Glomerular endothelial cell (primary cell): ENCODE data around the gene EFCAB13. TPM values are rescaled to one million over a fixed set of nuclear protein-coding genes. Genes with fewer than 3 reads are reported as not detected.
"Not testable (repeated sequence)": the region's sequence is repeated elsewhere in the genome, so short reads cannot be mapped to it uniquely, and the experiment has no call there.

Experiments
- DNase-seq: peaks from one replicate; pipeline ENCODE4 v3.0.0-alpha.2; 2011; ENCODE audit warnings: low read depth, low spot score; ENCODE audit errors: extremely low read depth
- total RNA-seq: library from RNA; depleted of rRNA; stranded (reverse); fragments of >200 nt; gene quantifications from 2 replicates; pipeline ENCODE4 v1.2.3, GENCODE V29; 2015

Gene EFCAB13
- total RNA-seq, 1 donor from 2014 or later = 5.3 TPM

DNA sequence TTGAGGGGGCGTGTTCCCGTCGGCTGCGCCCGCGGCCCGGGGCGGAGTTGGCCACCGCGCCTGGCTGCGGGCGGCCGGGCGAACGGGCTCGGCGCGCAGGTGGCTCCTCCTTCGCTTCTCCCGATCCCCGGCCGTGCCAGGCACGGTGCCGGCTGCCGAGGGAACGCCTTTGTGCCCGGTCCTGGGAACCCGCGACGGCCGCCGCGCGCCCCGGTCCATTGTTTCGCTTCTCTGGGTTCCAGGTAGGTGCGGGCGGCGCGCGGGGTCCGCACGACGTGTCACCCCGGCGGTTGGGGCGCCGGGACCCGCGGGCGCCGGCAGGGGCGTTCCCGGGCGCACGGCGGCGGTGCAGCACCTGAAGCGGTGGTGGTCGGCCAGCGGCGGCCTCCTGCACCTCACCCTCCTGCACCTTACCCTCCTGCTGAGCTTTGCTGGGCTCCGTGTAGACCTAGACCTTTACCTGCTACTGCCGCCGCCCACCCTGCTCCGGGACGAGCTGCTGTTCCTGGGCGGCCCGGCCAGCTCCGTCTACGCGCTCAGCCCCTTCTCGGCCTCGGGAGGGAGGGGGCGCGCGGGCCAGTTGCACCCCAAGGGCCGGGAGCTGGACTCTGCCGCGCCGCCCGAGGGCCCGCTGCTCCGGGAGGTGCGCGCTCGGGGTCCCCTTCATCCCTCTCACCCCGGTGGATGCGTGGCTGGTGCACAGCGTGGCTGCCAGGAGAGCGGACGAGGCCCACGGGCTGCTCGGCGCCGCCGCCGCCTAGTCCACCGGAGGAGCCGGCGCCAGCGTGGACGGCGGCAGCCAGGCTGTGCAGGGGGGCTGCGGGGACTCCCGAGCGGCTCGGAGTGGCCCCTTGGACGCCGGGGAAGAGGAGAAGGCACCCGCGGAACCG is 99.9 kb downstream of the EFCAB13 start:
- no peak for DNase-seq

DNA sequence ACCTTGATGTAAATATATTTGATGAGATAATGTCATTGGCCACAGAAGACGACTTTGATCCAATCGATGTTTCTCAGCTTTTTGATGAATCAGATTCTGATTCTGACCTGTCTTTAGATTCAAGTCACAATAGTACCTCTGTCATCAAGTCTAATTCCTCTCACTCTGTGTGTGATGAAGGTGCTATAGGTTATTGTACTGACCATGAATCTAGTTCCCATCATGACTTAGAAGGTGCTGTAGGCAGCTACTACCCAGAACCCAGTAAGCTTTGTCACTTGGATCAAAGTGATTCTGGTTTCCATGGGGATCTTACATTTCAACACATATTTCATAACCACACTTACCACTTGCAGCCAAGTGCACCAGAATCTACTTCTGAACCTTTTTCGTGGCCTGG is 101.5 kb downstream of the EFCAB13 start:
- DNase-seq = not testable (repeated sequence)

DNA sequence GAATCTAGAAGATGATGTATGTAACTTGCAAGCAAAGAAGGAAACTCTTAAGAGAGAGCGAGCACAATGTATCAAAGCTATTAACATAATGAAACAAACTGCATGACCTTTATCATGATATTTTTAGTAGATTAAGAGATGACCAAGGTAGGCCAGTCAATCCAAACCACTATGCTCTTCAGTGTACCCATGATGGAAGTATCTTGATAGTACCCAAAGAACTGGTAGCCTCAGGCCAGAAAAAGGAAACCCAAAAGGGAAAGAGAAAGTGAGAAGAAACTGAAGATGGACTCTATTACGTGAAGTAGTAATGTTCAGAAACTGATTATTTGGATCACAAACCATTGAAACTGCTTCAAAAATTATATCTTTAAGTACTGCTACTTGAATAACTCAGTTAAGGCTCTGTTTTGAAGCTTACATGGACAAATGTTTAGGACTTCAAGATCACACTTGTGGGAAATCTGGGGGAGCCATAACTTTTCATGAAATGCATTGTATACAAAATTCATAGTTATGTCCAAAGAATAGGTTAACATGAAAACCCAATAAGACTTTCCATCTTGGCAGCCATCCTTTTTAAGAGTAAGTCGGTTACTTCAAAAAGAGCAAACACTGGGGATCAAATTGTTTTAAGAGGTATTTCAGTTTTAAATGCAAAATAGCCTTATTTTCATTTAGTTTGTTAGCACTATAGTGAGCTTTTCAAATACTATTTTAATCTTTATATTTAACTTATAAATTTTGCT is 102.3 kb downstream of the EFCAB13 start:
- not testable (repeated sequence) for DNase-seq

DNA sequence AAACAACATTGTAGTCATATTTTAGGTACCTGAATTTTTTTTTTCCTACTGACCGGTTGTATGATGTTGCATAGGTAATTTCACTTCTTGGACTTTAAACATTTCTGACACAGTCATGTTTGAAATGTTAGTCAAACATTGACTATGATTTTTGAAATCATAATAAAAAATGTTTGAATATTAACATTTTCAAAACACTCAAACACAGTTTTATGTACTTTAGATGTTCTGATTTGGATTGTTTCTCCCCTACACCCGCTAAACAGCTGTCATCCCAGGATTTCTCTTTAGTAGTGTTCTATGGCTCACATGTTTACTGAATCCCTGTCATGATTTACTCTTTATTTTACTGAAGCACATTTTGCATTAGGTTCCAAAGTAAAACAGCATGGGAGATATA is 104.2 kb downstream of the EFCAB13 start:
- no peak for DNase-seq

DNA sequence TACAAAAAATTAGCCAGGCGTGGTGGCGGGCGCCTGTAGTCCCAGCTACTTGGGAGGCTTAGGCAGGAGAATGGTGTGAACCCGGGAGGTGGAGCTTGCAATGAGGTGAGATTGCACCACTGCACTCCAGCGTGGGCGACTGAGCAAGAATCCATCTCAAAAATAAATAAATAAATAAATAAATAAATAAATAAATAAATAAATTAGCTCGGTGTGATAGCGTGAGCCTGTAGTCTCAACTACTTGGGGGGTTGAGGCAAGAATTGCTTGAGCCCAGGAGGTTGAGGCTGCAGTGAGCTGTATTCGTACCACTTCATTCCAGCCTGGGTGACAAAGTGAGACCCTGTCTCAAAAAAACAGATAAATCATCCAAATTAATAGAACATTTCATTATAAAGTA is 108.5 kb downstream of the EFCAB13 start:
- not testable (repeated sequence) for DNase-seq

DNA sequence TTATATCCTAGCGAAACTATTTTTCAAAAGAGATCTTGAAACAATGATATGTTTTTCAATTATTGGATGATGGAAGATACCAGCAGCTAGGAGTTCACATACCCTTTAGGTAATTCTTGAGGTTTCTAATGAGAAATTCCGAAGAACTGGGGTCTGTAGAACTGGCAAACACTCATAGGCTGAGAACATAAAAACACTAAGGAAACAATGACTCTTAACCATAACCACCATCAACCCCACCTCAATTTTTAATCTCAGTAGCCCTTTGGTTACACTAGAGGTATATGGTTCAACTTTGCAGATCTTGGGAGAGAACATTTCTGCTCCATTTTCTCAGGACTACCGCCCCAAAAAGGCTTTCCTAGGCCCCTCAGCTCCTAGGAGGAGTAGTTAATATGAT is 141.4 kb downstream of the EFCAB13 start:
- no peak for DNase-seq

DNA sequence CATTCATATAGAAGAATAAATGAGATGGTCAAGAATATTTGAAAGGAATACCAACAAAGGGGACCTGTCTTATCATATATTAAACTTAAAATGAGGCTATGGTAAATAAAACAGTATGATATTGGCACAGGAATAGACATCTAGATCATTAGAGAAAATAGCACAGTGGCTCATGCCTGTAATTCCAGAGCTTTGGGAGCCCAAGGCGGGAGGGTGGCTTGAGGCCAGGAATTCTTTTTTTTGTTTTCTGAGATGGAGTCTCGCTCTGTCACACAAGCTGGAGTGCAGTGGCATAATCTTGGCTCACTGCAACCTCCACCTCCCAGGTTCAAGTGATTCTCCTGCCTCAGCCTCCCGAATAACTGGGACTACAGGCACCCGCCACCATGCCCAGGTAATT is 143.2 kb downstream of the EFCAB13 start:
- DNase-seq = not testable (repeated sequence)

DNA sequence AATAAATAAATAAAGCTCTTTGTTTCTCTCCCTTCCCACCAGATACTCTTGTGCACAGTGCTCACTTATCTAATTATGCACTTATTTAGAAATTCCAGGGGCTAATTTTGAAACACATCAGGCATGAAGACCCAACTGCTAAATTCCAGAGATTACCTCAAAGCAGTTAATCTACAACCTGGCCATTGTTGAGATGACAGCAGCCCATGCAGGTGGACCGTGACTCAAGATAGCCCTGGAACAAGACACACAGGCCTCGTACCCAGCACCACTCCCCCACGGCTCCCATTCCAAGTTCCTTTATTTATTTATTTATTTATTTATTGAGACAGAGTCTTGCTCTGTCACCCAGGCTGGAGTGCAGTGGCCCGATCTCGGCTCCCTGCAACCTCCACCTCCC is 147.1 kb downstream of the EFCAB13 start:
- no peak for DNase-seq

DNA sequence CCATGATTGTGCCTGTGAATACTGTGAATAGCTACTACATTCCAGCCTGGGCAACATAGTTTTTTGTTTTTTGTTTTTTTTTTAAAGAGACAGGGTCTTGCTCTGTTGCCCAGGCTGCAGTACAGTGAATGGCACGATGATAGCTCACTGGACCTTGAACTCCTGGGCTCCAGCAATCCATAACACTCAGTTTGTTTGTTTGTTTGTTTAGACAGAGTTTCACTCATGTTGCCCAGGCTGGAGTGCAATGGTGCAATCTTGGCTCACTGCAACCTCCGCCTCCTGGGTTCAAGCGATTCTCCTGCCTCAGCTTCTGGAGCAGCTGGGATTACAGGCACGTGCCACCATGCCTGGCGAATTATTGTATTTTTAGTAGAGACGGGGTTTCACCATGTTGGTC is 148.3 kb downstream of the EFCAB13 start:
- not testable (repeated sequence) for DNase-seq

Other genes with a start within 250 kb of the EFCAB13 start
- gene CDC27, start 134.7 kb upstream of the EFCAB13 start, total RNA-seq = 74.9 and 80.3 TPM in 2 replicates
- gene MYL4, start 114.6 kb upstream of the EFCAB13 start, total RNA-seq = 1.1 and 1.8 TPM in 2 replicates
- 111 and 185 TPM in 2 replicates for gene ITGB3, start 70.1 kb upstream of the EFCAB13 start, total RNA-seq
- 76.8 and 78.8 TPM in 2 replicates for gene NPEPPS, start 207.2 kb downstream of the EFCAB13 start, total RNA-seq